IgD-negative memory B cell (primary cell): ENCODE data around the gene TSPAN4. TPM values are rescaled to one million over a fixed set of nuclear protein-coding genes. Genes with fewer than 3 reads are reported as not detected.

ENCODE experiments used
- H3K27ac Mint-ChIP-seq, 3 donors: one replicate each; pipeline ENCODE4 v1.8.0; 2020 to 2022; ENCODE audit warnings: mild to moderate bottlenecking in 3 of 3, mixed read lengths in 3 of 3, moderate library complexity in 1 of 3
- H3K27me3 Mint-ChIP-seq: one replicate; pipeline ENCODE4 v1.8.0; 2021; ENCODE audit warnings: mixed read lengths
- H3K36me3 Mint-ChIP-seq: one replicate; pipeline ENCODE4 v1.8.0; 2020; ENCODE audit warnings: mild to moderate bottlenecking, mixed read lengths
- H3K4me1 Mint-ChIP-seq, 3 donors: one replicate each; pipeline ENCODE4 v1.8.0; 2020 to 2022; ENCODE audit warnings: mixed read lengths in 3 of 3, mild to moderate bottlenecking in 1 of 3
- H3K4me3 Mint-ChIP-seq, 4 donors: one replicate each; pipeline ENCODE4 v1.8.0; 2020 to 2022; ENCODE audit warnings: mild to moderate bottlenecking in 4 of 4, mixed read lengths in 4 of 4, moderate library complexity in 3 of 4
- H3K9me3 Mint-ChIP-seq, 3 donors: one replicate each; pipeline ENCODE4 v1.8.0; 2020 to 2021; ENCODE audit warnings: mixed read lengths in 3 of 3, mild to moderate bottlenecking in 1 of 3
- polyA plus RNA-seq: library from polyadenylated mRNA; unstranded; fragments of 300-500 nt; fragmentation: Illumina TruSeq; gene quantifications from one replicate; pipeline ENCODE4 v1.2.3, GENCODE V29; 2021

TSPAN4 gene
- polyA plus RNA-seq, 1 donor from 2014 or later, result 2.1 TPM

DNA sequence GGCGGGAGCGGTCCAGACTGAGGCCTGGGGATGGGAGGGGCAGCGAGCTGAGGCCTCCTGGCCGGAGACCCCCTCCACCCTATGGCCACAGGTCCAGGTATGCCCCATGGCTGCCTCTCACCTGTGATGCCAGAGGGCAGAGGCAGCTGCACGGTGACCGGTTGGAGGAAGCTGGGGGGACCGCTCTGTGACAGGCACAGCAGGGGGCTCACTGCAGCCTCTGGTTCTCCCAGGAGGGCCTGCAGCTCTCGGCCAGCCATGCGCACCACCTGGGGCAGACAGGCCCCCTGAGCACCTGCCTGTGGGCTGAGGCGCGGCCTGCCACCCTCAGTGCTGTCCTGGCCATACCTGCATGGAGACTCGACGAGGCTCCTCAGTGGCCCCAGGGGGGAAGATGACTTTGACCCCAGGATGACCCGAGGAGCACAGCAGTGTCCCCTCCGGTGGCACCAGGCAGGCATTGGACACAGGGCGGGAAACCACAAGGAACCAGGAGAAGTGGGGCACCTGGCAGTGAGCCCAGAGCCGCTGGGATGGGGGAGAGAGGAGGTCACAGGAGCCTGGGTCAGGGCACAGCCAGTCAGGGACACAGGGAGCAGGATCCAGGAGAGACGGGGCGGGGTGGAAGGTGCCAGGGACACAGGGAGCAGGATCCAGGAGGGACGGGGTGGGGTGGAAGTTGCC is 41.4 kb upstream of the TSPAN4 start:
- Mint-ChIP-seq H3K4me1 (peaks cover 0 to 4% (median 1%) of the 10 kb centered on the region in 3 donors), H3K27me3 (no peaks in the 10 kb centered on the region), H3K27ac (no peak overlapping the region), H3K9me3 (no peaks in the 10 kb centered on the region), H3K4me3 (peak overlapping the region in 1 of 4 donors; percentile 32), H3K36me3 (no peaks in the 10 kb centered on the region)

DNA sequence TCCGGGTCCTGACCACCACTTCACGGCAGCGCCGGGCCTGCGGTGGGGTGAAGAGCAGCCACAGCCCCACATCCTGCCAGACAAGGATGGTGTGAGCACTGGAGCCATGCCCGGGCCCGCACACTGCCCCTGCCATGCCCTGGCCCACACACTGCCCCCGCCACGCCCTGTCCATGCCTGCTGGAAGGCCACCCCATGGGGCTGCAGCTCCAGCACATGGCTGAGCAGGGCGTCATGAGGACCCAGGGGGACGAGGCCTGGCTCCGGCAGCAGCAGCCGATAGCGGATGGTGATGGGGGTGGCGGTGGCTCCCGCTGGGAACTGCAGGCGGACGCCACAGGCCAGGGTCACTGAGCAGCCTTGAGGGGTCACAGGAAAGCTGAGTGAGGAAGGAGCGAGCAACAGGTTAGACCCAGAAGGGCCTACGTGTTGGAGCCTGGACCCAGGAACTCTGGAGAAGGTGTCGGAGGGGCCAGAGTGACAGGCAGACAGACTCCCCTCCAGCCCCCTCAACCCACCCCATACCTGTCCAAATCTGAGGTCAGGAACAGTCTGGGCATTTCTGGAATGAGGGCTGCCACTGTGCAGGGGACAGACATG is 40.5 kb upstream of the TSPAN4 start:
- Mint-ChIP-seq H3K36me3 (no peaks in the 10 kb centered on the region), H3K4me3 (peak overlapping the region in 2 of 4 donors; percentile 38 to 71), H3K27me3 (no peaks in the 10 kb centered on the region), H3K9me3 (no peaks in the 10 kb centered on the region), H3K4me1 (peaks cover 0 to 2% (median 0%) of the 10 kb centered on the region in 3 donors), H3K27ac (no peak overlapping the region)

DNA sequence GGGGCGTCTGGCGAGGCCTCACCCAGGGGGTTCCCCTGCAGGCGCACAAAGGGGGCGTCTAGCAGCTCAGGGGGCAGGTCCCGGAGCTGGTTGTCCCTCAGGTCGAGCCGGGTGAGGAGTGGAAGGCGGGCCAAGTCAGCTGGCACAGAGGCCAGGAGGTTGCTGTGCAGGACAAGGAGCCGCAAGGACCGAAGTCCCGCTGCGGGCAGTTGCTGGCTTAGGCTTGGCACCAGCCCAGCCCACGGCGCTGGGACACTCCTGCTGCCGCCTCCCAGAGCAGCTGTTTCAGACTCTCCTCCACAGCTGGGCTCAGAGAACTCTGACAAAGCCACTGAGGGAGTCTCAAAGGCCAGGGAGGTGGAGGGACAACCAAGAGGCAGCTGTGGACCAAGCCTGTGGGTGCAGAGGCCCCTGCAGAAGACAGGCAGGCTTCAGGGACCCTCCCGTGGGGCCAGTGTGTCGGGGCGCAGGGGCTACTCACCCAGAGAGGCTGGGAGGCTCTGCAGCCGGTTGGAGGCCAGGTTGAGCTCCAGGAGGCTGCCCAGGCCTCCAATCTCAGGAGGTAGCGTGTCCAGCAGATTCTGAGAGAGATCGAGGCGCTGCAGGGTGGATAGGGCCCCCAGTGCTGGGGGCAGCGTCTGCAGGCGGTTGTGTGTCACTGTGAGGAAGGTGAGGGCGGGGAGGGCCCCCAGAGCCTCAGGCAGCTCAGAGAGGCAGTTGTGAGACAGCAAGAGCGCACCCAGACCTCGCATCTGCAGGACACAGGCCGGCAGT is 39.8 kb upstream of the TSPAN4 start:
- Mint-ChIP-seq H3K4me3 (peak overlapping the region in 2 of 4 donors; percentile 38 to 85), H3K27me3 (no peaks in the 10 kb centered on the region), H3K36me3 (no peaks in the 10 kb centered on the region), H3K4me1 (peaks cover 1 to 3% (median 2%) of the 10 kb centered on the region in 3 donors), H3K27ac (no peak overlapping the region), H3K9me3 (no peaks in the 10 kb centered on the region)

DNA sequence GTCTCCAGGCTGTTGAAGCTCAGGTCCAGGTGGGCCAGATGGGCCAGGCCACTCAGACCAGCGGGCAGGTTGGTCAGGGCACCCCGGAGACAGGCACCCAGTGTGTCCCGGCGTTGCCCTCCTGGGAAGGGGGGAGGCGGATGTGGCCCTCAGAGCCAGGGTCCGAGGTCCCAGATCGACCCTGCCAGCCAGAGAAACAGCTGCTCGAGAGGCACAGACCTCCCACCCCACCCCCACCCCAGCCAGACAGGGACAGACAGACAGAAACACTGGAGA is 39.2 kb upstream of the TSPAN4 start:
- Mint-ChIP-seq H3K27ac (no peak overlapping the region), H3K27me3 (no peaks in the 10 kb centered on the region), H3K36me3 (no peaks in the 10 kb centered on the region), H3K9me3 (no peaks in the 10 kb centered on the region), H3K4me3 (no peak overlapping the region), H3K4me1 (peaks cover 2 to 6% (median 3%) of the 10 kb centered on the region in 3 donors)

DNA sequence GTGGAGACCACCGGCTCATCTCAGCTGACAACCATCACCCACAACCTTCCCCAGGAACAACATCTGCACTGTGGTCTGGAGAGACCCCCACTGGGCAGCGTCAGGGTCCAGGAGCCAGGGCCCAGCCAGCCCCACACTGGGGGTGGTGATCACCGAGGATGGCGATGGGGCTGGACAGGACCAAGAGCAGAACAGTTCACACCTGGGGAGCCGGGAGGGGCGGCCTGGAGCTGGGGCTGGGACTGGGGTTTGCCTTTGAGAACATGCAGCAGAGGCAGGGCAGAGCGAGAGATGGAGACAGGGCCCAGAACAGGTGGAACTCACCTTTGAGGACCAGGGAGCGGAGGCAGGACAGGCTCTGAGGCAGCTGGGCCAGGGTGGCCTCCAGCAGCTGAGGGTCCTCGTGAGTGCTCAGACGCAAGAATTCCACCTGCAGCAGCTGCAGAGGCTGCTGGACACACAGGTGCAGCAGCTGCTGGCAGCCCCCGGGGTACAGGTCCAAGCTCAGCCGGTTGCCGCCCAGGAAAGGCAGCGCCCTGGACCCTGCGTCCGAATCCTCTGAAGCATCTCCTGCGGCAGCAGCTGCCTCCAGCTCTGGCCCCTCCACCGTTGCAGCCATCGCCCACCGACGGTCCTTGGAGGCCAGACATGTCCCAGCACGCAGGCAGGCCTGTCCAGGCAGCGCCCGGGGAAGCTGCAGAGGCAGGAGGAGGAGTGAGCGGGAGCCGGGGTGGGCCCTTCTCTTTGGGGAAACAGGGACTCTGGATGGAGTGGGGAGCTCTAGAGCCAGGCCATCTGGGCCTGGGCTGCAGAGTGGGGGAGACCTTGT is 38.7 kb upstream of the TSPAN4 start:
- no peaks in the 10 kb centered on the region for H3K36me3 Mint-ChIP-seq
- H3K9me3 Mint-ChIP-seq, result no peaks in the 10 kb centered on the region
- peaks cover 4 to 11% (median 7%) of the 10 kb centered on the region in 3 donors for H3K4me1 Mint-ChIP-seq
- H3K27me3 Mint-ChIP-seq, result no peaks in the 10 kb centered on the region
- peak overlapping the region in 1 of 3 donors; percentile 35 for H3K27ac Mint-ChIP-seq
- H3K4me3 Mint-ChIP-seq, result peak overlapping the region; percentile 55 to 88 (median 83)

DNA sequence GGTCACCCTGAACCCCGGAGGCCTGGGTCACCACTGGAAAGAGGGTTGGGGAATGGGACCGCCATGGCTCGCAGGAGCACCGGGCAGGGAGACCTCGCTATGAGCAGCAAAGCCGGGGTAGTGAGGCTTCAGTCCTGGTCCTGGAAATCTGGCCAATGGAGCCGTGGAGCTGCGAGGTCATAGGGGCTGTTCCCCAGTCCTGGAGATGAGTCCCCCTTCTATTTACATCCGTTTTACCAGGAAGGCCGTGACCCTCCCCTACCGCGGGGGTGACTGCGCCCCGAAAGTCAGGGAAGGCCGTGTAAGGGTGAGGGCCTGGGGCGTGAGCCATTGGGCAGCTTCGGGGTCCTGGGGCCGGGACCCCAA is 38.1 kb upstream of the TSPAN4 start:
- Mint-ChIP-seq H3K4me3 (peak overlapping the region; percentile 38 to 88 (median 83)), H3K4me1 (peaks cover 4 to 13% (median 7%) of the 10 kb centered on the region in 3 donors), H3K36me3 (no peaks in the 10 kb centered on the region), H3K27ac (peak overlapping the region in 2 of 3 donors; percentile 35 to 46), H3K27me3 (no peaks in the 10 kb centered on the region), H3K9me3 (no peaks in the 10 kb centered on the region)

DNA sequence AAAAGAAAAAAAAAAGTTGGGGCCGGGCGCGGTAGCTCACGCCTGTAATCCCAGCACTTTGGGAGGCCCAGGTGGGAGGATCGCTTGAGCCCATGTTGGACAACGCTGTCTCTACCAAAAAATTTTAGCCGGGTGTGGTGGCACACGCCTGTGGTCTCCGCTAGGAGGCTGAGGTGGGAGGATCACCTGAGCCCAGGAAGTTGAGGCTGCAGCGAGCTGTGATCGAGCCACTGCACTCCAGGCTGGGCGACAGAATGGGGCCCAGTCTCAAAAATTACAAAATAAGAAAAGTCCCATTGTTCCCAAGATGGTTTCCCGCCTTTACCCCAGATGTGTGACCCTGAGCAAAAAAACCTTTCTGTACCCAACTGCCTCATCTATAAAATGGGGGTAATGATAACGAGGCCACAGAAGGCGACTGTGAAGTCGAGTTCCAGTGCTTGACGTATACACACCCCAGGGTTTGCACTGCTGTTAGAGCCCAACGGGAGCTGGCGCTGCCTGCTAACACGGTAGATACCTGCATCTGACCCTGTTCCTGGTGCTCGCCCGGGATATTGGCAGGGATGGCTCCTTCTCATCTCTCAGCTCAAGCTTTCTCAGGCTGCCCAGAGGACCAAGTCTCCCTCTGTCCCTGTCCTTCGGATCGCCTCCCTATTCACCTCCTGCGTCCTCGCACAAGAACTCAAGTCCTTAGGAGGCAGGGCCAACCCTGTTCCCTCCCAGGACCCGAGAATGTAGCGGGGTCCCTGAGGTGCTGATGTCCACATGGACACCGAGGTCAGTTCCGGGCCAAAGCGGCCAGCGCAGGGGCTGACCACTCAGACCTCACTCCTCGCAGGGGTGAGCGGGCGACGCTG is 34.0 kb upstream of the TSPAN4 start:
- Mint-ChIP-seq H3K9me3 (no peaks in the 10 kb centered on the region), H3K27me3 (no peaks in the 10 kb centered on the region), H3K36me3 (no peaks in the 10 kb centered on the region), H3K4me1 (peaks cover 16 to 22% (median 16%) of the 10 kb centered on the region in 3 donors), H3K27ac (peak overlapping the region; percentile 98 to 99 (median 98)), H3K4me3 (peak overlapping the region; percentile 92 to 98 (median 96))

DNA sequence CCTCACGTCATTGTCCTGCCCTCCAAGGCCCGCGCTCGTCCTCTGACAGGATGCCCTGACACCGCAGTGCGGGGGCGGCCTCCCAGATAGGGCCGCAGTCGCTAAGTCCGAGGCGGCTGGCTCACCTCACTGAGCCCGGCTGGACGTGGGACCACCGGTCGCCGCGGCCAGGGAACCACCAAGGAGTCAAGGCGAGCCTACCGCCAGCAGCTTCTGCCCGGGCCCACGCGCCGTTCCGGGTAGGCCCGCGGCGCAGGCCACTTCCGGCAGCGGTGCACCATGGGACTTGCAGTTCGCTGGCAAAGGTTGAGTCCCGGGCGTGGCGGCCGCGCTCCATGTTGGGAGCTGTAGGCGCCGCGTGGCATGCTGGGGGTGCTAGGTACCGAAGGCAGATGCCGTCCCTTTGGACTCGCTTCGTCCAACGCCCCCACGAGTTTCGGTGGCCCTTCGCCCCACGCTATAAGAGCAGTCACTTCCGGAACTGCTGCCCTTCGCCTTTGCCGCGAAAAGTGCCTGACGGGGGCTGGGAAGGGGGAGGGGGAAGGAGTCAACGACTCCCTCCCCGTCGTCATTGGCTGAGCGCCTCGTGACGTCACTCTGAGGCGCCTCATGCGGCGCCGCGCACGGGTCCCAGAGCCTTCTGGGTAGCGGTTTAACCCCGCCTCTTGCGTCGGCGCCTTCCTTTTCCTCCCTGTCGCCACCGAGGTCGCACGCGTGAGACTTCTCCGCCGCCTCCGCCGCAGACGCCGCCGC is 33.2 kb upstream of the TSPAN4 start, which contains the start of gene RPLP2:
Gene RPLP2 (plus strand): TSS at position 681 of the 753 bp plus-strand sequence. CDS start 268 bp downstream, outside the sequence.
- Mint-ChIP-seq H3K9me3 (no peaks in the 10 kb centered on the region), H3K27ac (peak within 1 kb of the TSS; percentile 98 to 99 (median 98)), H3K36me3 (no peaks in the 10 kb centered on the region), H3K27me3 (no peaks in the 10 kb centered on the region), H3K4me1 (peaks cover 16 to 22% (median 16%) of the 10 kb centered on the region in 3 donors), H3K4me3 (peak within 1 kb of the TSS; percentile 92 to 98 (median 96))

DNA sequence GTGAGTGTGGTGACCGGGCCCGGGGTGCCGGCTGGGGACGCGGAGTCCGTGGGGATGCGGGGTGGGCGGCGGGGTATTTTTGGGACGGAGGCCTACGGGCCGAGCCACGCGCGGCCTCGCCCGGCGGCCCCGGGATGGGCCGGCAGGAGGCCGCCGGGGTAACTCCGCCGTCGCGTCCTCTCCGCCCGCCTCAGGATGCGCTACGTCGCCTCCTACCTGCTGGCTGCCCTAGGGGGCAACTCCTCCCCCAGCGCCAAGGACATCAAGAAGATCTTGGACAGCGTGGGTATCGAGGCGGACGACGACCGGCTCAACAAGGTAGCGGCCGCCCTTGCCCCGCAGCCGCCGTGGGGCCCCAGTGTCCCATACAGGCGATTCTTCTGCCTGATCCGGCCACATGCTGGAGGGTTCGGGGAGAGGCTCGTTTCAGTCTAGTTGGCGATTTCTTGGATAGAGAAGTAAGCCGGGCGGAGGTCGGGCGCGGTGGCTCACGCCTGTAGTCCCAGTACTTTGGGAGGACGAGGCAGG is 32.5 kb upstream of the TSPAN4 start:
- H3K4me3 Mint-ChIP-seq, result peak overlapping the region; percentile 92 to 98 (median 96)
- H3K36me3 Mint-ChIP-seq, result no peaks in the 10 kb centered on the region
- peak overlapping the region; percentile 98 to 99 (median 98) for H3K27ac Mint-ChIP-seq
- H3K27me3 Mint-ChIP-seq, result no peaks in the 10 kb centered on the region
- peaks cover 16 to 22% (median 16%) of the 10 kb centered on the region in 3 donors for H3K4me1 Mint-ChIP-seq
- H3K9me3 Mint-ChIP-seq, result no peaks in the 10 kb centered on the region

DNA sequence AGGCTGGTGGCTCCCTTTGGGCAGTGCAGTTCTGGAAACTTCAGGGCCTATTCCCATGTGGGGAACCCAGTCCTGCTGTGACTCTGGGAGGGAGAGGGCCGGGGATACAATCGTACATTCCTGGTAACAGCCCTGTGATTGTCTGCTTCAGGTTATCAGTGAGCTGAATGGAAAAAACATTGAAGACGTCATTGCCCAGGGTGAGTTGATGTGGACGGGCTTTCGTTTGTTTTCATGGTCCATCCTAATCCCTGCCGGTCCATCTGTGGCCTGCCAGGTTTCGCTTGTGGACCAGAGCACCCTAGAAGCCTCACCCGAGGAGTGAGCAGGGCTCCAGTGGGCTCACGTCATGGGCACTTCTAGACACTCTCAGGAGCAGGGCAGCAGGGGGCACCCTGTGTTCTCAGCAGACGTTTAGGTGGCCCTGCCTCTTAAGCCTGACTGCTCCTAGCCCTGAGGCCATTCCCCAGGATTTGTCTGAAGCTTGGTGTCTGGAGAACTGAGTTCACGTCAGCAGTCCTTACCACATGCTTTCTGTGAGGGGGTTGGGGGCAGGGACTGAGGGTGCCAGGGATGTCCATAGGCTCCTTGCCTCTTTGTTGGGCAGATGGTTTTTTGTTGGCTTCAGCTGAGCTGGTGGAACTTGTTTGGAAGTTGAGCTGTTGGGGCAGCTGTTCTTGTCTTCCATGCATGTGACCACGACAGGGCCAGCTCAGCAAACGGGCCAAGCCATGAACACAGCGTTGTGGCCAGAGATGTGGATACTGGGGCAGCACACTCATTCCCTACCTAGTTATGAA is 31.0 kb upstream of the TSPAN4 start:
- Mint-ChIP-seq H3K27me3 (no peaks in the 10 kb centered on the region), H3K36me3 (no peaks in the 10 kb centered on the region), H3K9me3 (no peaks in the 10 kb centered on the region), H3K4me3 (peak overlapping the region; percentile 92 to 98 (median 94)), H3K4me1 (peaks cover 16 to 22% (median 16%) of the 10 kb centered on the region in 3 donors), H3K27ac (peak overlapping the region; percentile 39 to 98 (median 59))

DNA sequence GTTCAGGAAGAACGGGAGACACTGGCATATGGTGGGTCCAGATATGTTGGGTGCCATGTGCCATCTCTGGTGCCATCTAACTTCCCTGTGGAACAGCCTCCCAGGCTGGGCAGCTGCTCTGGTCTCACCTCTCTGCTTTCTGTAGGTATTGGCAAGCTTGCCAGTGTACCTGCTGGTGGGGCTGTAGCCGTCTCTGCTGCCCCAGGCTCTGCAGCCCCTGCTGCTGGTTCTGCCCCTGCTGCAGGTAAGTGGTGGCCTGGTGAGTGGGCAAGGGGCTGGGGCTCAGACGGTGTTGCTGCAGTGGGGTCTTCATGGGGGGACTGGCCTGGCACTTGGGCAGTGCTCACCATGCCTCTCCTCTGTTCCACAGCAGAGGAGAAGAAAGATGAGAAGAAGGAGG is 30.3 kb upstream of the TSPAN4 start:
- H3K27ac Mint-ChIP-seq, result peak overlapping the region in 2 of 3 donors; percentile 59 to 98
- H3K27me3 Mint-ChIP-seq, result no peaks in the 10 kb centered on the region
- peaks cover 14 to 22% (median 16%) of the 10 kb centered on the region in 3 donors for H3K4me1 Mint-ChIP-seq
- no peaks in the 10 kb centered on the region for H3K36me3 Mint-ChIP-seq
- no peaks in the 10 kb centered on the region for H3K9me3 Mint-ChIP-seq
- peak overlapping the region in 2 of 4 donors; percentile 96 to 98 for H3K4me3 Mint-ChIP-seq

DNA sequence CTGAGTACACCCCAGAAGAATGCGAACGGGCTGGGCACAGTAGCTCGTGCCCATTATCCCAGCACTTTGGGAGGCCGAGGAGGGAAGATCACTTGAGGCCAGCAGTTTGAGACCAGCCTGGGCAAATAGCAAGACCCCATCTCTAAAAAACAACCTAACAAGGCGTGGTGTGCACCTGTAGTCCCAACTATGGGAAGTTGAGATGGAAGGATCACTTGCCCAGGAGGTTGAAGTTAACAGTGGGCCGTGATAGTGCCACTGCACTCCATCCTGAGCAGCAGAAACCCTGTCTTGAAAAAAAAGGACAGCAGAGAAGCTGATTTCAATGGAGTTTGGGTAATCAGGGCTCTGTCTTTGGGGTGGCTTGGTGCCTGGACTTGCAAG is 29.6 kb upstream of the TSPAN4 start:
- H3K36me3 Mint-ChIP-seq, result no peaks in the 10 kb centered on the region
- H3K4me3 Mint-ChIP-seq, result peak overlapping the region in 1 of 4 donors; percentile 96
- H3K27ac Mint-ChIP-seq, result peak overlapping the region in 1 of 3 donors; percentile 98
- H3K9me3 Mint-ChIP-seq, result no peaks in the 10 kb centered on the region
- peaks cover 13 to 17% (median 14%) of the 10 kb centered on the region in 3 donors for H3K4me1 Mint-ChIP-seq
- H3K27me3 Mint-ChIP-seq, result no peaks in the 10 kb centered on the region
